Esophagus muscularis mucosa (tissue), 3 donors: ENCODE measurements around the gene CHIA.

ENCODE experiments used
- CTCF ChIP-seq, 3 experiments: fragments of 200-600 bp in 2 of 3; fragments of 450-650 bp in 1 of 3; sonication (generic) in 2 of 3; IDR thresholded peaks; one replicate each; pipeline ENCODE4 v1.5.1; 2017 to 2019; ENCODE audit warnings: antibody characterized with exemption in 3 of 3, mild to moderate bottlenecking in 2 of 3, moderate library complexity in 1 of 3
- POLR2A ChIP-seq: fragments of 450-650 bp; IDR thresholded peaks from one replicate; pipeline ENCODE4 v1.6.1; 2017; ENCODE audit warnings: antibody characterized with exemption, moderate library complexity, mild to moderate bottlenecking, low read depth

DNA sequence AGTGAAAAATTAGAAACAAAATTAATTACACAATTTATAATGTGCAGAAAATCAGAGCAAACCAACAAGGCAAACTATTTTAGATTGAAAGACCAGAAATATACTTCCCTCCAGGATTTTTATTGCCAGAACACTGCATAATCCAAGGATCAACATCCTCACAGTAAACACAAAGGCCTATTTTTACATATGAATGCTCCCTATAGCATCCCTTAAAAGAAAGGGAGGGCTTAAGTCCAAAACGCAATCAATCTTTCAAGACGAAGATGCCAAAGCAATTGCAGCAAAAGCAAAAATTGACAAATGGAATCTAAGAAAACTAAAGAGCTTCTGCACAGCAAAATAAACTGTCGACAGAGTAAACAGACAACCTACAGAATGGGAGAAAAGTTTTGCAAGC is 18.6 kb upstream of the CHIA start:
- TF ChIP-seq CTCF (IDR thresholded peaks at IDR 0.05) (no peak), POLR2A (no peak)
